Activated CD4-positive, alpha-beta memory T cell treated with anti-CD3 and anti-CD28 coated beads, Interleukin-2, amount 10 ng/mL, durations not matched to agents 7 days and 5 days (primary cell): ENCODE results near the gene AQP3. TPM values are rescaled to one million over a fixed set of nuclear protein-coding genes. Genes with fewer than 3 reads are reported as not detected.
"Not testable (repeated sequence)": the region's sequence is repeated elsewhere in the genome, so short reads cannot be mapped to it uniquely, and the experiment has no call there.

ENCODE experiments used
- CTCF ChIA-PET: fragments of 350-600 bp; sonication (Branson Sonifier 250); formaldehyde crosslinking; loops from one replicate; lab custom pipeline; 2021; ENCODE audit warnings: antibody characterized with exemption, inconsistent platforms; lab: Charles Lee
- POLR2A ChIA-PET: fragments of 350-600 bp; sonication (Branson Sonifier 250); formaldehyde crosslinking; loops from one replicate; lab custom pipeline; 2021; ENCODE audit warnings: antibody characterized with exemption; lab: Charles Lee
- DNase-seq: peaks from one replicate; pipeline ENCODE4 v3.0.0-alpha.2; 2020
- H3K27ac Mint-ChIP-seq: one replicate; pipeline ENCODE4 v1.8.0; 2021; ENCODE audit warnings: mild to moderate bottlenecking, mixed read lengths
- H3K27me3 Mint-ChIP-seq: one replicate; pipeline ENCODE4 v1.8.0; 2021; ENCODE audit warnings: mixed read lengths
- H3K36me3 Mint-ChIP-seq: one replicate; pipeline ENCODE4 v1.8.0; 2021; ENCODE audit warnings: low read depth, mixed read lengths
- H3K4me1 Mint-ChIP-seq: one replicate; pipeline ENCODE4 v1.8.0; 2021; ENCODE audit warnings: mixed read lengths
- H3K4me3 Mint-ChIP-seq: one replicate; pipeline ENCODE4 v1.8.0; 2021; ENCODE audit warnings: mild to moderate bottlenecking, mixed read lengths
- H3K9me3 Mint-ChIP-seq: one replicate; pipeline ENCODE4 v1.8.0; 2021; ENCODE audit warnings: mixed read lengths
- total RNA-seq, 2 experiments: library from RNA; stranded (reverse); gene quantifications; one replicate each; pipeline ENCODE4 v1.2.3, GENCODE V29; 2021

The AQP3 gene
- total RNA-seq, 2 experiments from 2014 or later: 162 to 167 TPM

DNA sequence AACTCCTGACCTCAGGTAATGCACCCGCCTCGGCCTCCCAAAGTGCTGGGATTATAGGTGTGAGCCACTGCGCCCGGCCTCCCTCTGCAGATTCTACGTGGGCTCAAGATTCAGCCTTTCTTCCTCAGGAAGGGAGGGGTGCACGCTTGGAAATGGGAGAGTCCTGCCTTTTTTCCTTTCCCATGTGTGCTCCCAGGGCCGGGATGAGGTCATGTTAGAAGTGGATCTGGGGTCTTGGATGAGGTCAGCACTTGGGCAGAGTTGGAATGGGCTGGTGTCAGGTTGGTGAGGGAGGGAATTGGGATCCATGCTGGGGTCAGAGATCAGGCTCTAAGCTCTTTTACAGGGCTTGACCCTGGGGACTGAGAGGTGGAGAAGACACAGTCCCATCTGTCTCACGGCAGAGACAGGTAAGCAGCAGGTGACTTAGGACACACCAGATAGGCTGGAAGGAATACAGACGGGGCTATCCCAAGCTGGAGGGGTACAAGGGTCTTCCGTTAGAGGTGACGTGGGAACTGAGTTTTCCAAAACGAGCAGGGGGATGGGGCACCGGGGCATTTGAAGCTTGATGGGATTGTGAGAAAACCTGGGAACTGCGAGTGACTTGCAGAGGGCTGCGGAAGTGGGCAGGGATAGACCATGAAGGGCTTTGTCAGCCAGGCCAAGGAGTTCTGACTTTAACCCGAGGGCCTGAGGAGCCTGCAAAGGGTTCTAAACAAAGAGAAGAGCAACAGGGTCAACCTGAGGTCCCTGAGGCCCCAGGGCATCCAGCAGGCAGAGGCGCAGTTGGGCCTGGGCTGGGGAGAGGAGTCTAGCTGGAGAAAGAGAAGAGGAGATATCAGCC, 43.2 kb downstream of the AQP3 start:
- H3K4me3 Mint-ChIP-seq: no peak overlapping the region
- peaks cover 10% of the 10 kb centered on the region for H3K4me1 Mint-ChIP-seq
- ChIA-PET POLR2A (interaction anchor here (0.6 to 2.6 kb wide), 5 partner anchors 11 to 63 kb away, joined by 3 to 11 read pairs (median 4); no protein-coding TSS in a partner anchor), CTCF (interaction anchor here (0.6 to 6.5 kb wide), 15 partner anchors 12 to 318 kb away, joined by 3 to 65 read pairs (median 4); partner anchors contain the start of genes AQP3 and NOL6)
- H3K27ac Mint-ChIP-seq: no peak overlapping the region
- H3K27me3 Mint-ChIP-seq: peaks cover 2% of the 10 kb centered on the region
- no peaks in the 10 kb centered on the region for H3K36me3 Mint-ChIP-seq
- H3K9me3 Mint-ChIP-seq: no peaks in the 10 kb centered on the region
- DNase-seq: no peak

DNA sequence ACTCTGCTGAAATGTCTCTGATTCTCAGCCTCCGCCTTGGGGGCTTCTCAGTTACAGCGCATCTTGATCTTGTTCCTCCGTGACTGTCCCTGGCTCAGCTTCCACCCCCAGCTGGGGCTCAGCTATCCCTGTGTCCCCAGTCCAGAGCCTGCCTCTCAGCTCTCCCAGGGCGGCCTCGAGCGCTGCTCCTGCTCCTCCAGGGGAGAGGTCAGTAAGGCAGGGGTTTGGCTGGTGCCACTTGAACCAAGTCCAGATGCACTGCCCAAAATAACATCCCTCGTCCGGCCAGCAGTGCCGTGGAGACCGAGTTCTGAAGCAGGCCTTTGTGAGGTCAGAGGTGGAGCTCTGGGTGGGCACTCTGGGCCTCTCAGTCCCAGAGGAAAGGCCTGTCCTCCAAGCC, 45.0 kb downstream of the AQP3 start, which contains the start of gene AQP7:
Gene AQP7, minus strand, starts transcription at position 198 of the 400 bp plus-strand sequence. CDS start 1,306 bp downstream, outside the sequence.
- H3K36me3 Mint-ChIP-seq, DNase-seq, H3K4me3 Mint-ChIP-seq, H3K27ac Mint-ChIP-seq, H3K27me3 Mint-ChIP-seq, POLR2A ChIA-PET, H3K9me3 Mint-ChIP-seq: not testable (repeated sequence)
- peaks cover 10% of the 10 kb centered on the region for H3K4me1 Mint-ChIP-seq
- CTCF ChIA-PET: interaction anchor here (1.6 to 6.5 kb wide), 4 partner anchors 13 to 71 kb away, joined by 8 to 65 read pairs (median 44); partner anchors contain the start of gene NOL6

DNA sequence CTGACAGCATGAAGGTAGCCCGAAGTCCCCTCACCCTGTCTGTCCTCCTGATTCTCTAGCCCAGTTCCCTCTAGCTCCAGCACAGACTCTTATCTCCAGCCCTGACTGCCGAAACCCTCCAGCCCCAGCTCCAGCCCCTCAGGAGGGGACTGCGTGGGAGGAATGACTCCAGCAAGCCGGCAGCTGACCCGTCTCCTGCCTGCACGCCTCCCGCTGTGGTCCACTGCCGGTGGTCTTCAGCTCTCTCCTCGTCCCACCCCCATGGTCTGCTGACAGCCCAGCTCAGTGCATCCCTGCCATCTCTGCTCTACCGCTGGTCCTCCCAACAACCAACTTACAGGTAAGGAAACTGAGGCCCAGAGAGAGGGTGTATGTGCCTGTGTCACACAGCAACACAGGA, 45.6 kb downstream of the AQP3 start:
- H3K27me3 Mint-ChIP-seq, H3K27ac Mint-ChIP-seq, CTCF ChIA-PET, H3K9me3 Mint-ChIP-seq, POLR2A ChIA-PET, H3K36me3 Mint-ChIP-seq, DNase-seq, H3K4me3 Mint-ChIP-seq: not testable (repeated sequence)
- peaks cover 10% of the 10 kb centered on the region for H3K4me1 Mint-ChIP-seq

DNA sequence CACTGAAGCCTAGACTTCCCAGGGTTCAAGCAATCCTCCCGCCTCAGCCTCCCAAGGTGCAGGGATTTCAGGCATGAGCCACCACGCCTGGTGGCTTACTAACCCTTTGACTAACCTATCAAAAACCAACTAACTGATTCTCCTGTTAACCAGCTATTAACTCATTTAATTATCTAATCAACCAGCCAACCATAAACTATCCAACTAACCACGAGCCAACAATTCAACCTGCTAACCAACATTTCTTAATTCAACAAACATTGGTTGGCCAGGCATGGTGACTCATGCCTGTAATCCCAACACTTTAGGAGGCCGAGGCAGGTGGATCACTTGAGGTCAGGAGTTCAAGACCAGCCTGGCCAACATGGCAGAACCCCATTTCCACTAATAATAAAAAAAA, 48.3 kb downstream of the AQP3 start:
- not testable (repeated sequence) for H3K9me3 Mint-ChIP-seq, H3K27ac Mint-ChIP-seq
- POLR2A ChIA-PET: interaction anchor here (1.3 kb wide), 1 partner anchor 24 kb away, joined by 4 read pairs; no protein-coding TSS in a partner anchor

DNA sequence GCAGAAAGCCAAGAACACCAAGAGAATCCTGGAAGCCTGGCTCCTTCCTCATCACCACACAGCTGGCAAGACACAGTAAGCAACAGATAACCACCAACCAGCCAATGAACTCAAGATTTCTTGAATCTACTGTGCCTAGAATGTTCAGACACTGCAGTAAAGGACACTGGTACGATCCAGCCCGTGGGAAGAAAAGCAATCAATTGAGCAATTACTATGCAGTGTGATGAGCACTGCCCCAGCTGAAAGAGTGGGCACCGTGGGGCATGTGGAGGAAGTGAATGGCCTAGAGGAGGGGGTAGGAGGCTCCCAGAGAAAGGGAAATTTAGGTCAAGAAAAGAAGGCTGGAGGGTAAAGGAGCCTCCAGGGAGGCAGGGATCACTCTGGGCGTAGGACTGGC, 49.6 kb downstream of the AQP3 start:
- H3K27ac Mint-ChIP-seq, H3K9me3 Mint-ChIP-seq, POLR2A ChIA-PET, H3K36me3 Mint-ChIP-seq, H3K4me1 Mint-ChIP-seq, H3K4me3 Mint-ChIP-seq, DNase-seq: not testable (repeated sequence)
- CTCF ChIA-PET: interaction anchor here (1.7 kb wide), 1 partner anchor 69 kb away, joined by 4 read pairs; no protein-coding TSS in a partner anchor
- H3K27me3 Mint-ChIP-seq: peaks cover 10% of the 10 kb centered on the region

More for the DNA sequence above, 48.3 kb downstream of the AQP3 start:
- H3K4me1 Mint-ChIP-seq, H3K27me3 Mint-ChIP-seq, DNase-seq, H3K36me3 Mint-ChIP-seq, H3K4me3 Mint-ChIP-seq: not testable (repeated sequence)
- CTCF ChIA-PET: interaction anchor here (0.6 to 1.7 kb wide), 5 partner anchors 24 to 202 kb away, joined by 3 to 4 read pairs (median 4); partner anchors contain the start of gene NOL6

DNA sequence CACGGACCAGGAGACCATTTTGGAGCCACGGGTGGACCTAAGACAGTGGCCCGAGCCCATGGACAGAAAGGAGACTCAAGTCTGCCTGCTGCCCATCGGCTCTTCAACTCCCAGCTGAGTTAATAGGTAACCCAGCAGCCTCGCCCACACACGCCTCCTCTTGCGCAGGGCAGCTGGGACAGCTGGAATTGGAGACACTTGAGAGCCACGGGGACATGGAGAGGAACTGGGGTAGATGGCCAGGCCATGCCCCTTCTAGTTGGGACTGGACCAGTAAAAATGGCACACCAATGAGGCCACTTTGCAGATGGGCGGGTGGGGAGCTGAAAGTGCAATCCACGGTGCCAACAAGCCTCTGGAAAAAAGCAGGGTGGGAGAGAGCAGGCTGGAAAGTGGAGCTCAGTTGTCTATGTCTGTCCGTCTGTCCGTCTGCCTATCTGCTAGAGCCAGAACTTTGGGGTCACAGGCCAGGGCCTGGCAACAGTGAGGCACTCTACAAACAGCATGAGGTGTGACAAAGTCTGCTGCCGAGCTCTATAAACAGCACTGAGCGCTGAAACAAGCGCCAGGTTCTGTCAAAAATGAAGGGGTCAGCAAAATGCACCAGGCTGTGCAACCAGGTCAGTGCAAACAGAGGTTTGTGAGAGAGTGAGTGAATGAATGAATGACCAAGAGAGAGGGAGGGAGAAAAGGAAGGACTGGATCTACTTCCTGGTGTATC, 52.1 kb downstream of the AQP3 start:
- H3K27ac Mint-ChIP-seq, DNase-seq, H3K36me3 Mint-ChIP-seq, CTCF ChIA-PET, H3K4me3 Mint-ChIP-seq, H3K4me1 Mint-ChIP-seq, POLR2A ChIA-PET, H3K9me3 Mint-ChIP-seq: not testable (repeated sequence)
- H3K27me3 Mint-ChIP-seq: peaks cover 10% of the 10 kb centered on the region

DNA sequence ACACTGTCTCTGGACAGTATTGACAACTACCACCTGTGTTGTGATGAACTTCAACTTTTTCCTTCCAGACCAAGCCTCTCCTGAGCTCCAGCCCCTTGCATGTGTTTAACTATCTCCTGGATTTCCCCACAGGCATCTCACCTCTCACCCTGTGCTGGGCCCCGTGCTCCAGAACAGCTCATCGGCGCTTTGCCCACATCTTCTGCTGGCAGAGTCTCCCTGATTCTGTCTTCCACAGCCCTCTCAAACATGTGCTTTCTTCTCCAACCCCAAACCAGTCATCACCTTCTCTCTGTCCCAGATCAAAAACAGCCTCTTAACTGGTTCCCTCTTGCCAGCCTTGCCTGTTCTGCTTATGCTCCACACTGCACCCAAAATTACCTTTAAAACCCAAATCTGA, 53.4 kb downstream of the AQP3 start:
- H3K4me1 Mint-ChIP-seq, H3K4me3 Mint-ChIP-seq, H3K27me3 Mint-ChIP-seq, H3K9me3 Mint-ChIP-seq, POLR2A ChIA-PET, H3K36me3 Mint-ChIP-seq, H3K27ac Mint-ChIP-seq, DNase-seq: not testable (repeated sequence)
- CTCF ChIA-PET: interaction anchor here (1.3 kb wide), 1 partner anchor 58 kb away, joined by 3 read pairs; no protein-coding TSS in a partner anchor

DNA sequence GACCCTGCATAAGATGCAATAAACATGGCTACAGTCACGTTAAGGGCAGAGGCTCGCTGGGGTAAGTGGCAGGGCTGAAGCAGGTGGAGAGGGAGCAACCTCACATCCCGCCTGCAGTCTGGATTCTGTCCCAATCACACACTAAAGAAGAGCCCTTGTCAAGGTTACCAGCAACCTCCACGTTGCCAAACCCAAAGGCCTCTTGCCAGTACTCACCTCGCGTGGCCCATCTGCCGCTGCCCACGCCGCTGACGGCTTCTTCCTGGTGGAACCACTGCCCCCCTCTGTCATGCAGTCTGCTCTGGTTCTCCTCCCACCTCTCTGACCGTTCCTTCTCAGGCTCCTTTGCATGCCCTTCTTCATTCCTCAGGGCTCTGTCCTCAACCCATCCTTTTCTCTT, 53.8 kb downstream of the AQP3 start:
- no peak overlapping the region for H3K4me3 Mint-ChIP-seq
- no peaks in the 10 kb centered on the region for H3K36me3 Mint-ChIP-seq

DNA sequence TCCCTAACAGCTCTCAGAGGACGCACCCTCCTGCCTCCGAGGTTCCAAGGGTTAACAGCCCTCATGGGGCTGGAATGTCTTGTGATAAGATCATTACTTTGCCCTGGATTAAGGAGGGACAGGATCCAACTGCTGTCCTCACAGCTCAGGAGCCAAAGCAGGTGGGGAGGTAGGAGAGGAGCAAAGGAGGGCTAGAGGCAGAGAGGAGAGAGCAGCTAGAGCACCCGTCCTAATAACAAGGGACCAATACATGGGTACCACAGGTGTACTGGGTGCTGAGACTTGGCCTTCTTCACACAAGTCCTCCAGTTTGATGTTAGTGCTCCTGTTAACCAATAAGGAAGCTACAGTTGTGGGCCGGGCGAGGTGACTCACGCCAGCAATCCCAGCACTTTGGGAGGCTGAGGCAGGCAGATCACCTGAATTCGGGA, 54.8 kb downstream of the AQP3 start:
- POLR2A ChIA-PET: interaction anchor here (1.0 kb wide), 1 partner anchor 127 kb away, joined by 3 read pairs; no protein-coding TSS in a partner anchor
- CTCF ChIA-PET: interaction anchor here (1.3 to 1.7 kb wide), 2 partner anchors 60 kb away, joined by 3 to 4 read pairs; no protein-coding TSS in a partner anchor
- H3K9me3 Mint-ChIP-seq, DNase-seq, H3K27me3 Mint-ChIP-seq, H3K4me1 Mint-ChIP-seq, H3K4me3 Mint-ChIP-seq, H3K27ac Mint-ChIP-seq, H3K36me3 Mint-ChIP-seq: not testable (repeated sequence)

More for the DNA sequence above, 53.8 kb downstream of the AQP3 start:
- POLR2A ChIA-PET: no interaction called here
- no peak for DNase-seq
- Mint-ChIP-seq H3K9me3 (no peaks in the 10 kb centered on the region), H3K4me1 (no peaks in the 10 kb centered on the region), H3K27me3 (peaks cover 6% of the 10 kb centered on the region), H3K27ac (no peak overlapping the region)
- CTCF ChIA-PET: interaction anchor here (1.3 to 1.7 kb wide), 2 partner anchors 59 to 60 kb away, joined by 3 to 4 read pairs; no protein-coding TSS in a partner anchor

Other genes with a start within 250 kb of the AQP3 start
- not detected for gene SPINK4, start 207.4 kb downstream of the AQP3 start, total RNA-seq
- 10 to 100 TPM; 56.3 to 57.1 TPM for gene BAG1, start 182.9 kb downstream of the AQP3 start, total RNA-seq
- 100 to 1,000 TPM; 149 TPM for gene CHMP5, start 182.5 kb downstream of the AQP3 start, total RNA-seq
- 10 to 100 TPM; 37.5 to 37.8 TPM for gene NFX1, start 157.1 kb downstream of the AQP3 start, total RNA-seq
- gene AQP7, start 45.0 kb downstream of the AQP3 start, total RNA-seq: under 1 TPM; 0.40 to 0.55 TPM
- 10 to 100 TPM; 21.6 to 22.4 TPM for gene NOL6, start 26.3 kb upstream of the AQP3 start, total RNA-seq
- 1 to 10 TPM; 1.1 to 2.1 TPM for gene ANKRD18B, start 76.7 kb upstream of the AQP3 start, total RNA-seq